GM18508 (cell line): ENCODE data around the gene MRPS2.

Experiments used
- ATAC-seq: cut with Tn5 transposase; IDR thresholded peaks from one replicate; pipeline ENCODE4 v1.9.1; 2021; ENCODE audit warnings: moderate number of reproducible peaks; ENCODE audit not compliant: insufficient read depth, unreplicated experiment

Gene MRPS2

DNA sequence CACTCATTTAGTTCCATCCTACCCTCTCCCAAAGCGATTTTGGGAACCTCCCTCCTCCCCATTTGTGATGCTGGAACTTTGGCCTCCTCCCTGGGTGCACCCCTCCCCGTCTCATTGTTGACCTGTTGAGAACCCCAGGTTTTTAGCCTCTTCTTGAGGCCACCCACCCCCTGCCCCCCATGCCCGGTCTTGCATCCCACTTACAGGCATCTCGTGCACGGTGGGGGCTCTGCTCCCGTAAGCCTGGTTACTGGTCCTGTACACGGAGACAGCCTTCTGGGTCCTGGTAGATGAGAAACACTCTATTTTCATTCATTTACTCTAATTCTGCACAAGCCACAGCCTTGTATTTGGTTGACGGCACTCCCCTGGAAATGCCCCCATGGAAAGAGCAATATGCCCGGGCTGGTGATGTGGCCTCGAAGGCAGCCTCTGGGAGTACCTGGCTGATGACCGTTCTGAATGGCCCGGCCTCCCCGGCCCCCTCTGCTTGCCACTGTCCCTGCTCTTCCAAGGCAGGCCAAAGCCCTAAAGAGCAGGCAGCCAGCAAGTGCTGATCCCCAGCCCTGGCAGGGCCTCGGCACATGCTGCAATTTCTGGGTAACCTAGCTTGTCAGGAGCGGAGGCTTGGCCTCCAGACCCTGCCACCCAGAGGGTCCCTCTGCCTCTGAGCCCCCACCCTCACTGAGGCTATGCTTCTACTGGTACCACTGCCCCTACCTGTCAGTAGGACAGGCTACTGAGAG lies 1.9 kb upstream of the MRPS2 start:
- no peak for ATAC-seq

DNA sequence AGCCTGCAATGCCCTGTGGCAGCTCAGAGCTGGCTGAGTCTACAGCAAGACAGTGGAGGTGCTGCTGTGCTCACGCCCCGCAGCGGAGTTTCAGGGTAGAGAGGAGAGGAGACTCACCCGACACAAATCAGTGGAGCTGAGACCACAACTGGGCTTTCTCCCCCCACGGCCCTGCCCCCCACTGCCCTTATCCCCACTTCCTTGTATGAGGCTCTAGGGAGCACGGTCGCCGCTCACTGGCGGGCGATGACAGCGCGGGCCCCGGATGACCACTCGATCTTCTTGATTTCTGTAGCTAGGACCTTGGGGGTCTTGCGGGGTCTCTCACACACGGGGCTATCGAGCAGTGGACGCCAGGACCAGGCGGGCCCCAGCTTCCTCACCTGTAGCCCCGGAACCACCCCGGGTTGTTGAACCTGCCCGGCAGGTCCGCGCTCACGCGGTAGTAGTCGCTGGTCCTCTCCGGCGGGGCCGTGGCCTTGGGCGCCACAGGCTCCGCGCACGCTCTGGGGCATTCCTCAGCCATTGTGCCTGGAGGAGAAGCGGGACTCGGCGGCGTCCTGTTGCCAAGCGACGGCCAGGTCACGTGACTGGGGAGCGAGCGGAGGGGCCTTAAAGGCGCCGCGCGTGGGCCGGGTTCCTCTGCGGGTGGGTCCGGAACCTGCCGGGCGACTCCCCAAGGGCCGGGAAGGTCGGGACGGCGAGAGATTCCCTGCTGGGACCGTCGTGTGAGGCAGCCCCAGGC lies 984 bp upstream of the MRPS2 start:
- ATAC-seq = no peak

DNA sequence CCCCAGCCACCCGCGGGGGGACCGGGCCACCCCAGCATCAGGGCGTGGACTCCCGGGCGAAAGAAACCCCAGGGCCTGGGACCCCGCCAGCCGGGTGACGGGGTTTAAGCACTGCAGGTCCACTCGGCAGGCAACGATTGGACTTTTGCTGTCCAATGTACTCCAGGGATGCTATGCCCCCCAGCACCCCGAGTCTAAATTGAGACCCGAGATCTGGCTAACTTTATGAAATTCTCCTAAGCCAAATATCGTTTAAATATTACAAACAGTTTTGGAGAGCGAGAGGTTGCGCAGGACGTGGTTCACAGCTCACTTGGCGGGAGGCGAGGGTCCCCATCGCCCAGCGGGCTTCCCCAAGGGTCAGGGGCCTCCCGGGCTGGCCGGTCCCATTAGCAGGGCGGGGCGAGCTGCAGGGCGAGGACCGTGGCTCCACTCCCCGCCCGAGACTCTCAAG lies 384 bp upstream of the MRPS2 start:
- ATAC-seq = no peak

DNA sequence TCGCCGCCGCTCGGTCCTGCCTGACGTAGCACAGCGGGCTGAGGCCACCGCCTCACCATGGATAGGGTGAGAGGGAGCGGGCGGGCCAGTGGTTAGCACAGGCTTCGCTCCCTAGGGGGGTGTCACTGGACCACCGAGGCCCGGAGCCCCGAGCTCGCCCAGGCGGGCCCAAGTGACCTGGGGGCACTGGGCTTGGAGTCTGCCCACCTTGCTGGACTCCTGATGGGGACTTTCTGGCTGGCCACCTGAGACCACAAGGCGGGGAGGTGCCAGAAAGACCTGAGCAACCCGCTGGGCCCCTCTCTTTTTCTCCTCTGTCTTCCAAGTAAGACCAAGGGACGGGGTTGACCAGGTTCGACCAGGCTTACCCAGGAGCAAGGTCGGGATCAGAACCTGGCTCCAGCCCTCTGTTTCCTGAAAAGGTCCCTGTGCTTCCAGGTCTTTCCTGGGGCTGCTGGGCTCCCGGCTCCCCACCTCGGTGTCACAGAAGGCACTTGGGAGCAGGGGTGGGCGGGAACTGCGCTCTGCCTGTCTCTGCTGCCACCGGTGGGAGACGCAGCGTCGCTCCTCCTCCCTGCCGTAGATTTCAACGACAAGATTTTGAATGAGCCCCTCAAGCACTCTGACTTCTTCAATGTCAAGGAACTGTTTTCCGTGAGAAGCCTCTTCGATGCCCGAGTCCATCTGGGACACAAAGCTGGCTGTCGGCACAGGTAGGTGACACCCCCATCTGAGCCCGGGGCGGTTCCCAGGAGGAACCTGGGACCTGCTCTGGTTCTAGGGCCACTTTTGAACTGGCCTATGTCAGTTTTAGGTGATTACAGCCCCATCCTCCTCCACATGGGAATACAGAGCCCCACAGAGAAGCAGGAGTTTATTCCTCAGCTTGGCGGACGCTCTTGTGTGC lies 1.0 kb downstream of the MRPS2 start:
- ATAC-seq = no peak

DNA sequence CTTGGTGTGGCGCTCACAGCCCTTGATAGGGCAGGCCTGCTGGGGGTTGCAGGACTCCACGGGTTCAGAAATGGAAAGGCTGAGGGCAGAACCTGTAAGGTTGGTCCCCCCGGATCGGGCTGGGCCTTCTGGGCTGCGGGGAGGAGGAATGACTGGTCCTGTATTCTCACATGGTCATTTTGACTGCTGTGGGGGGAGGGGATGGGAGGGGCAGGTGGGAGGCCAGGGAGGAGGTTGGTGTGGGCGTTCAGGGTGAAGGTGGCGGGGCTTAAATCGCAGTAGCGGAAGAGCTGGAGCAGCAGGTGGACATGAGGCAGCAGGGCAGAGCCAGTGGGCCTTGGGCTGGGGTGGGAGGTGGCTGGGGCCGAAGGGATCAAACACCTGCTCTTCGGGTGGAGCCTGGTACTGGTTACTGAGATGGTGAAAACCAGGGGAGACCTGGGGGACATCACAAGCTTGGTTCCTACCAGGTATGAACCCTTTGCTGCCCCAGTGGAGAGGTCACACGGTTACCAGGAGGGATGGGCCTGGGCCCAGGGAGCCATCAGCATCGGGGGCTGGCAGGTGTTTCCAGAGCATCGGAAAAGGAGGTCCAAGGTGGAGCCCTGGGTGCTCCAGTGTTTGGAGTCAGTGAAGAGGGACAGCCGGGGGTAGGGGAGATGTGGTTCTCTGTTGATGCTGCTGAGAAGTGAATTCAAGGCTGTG lies 1.8 kb downstream of the MRPS2 start:
- no peak for ATAC-seq

DNA sequence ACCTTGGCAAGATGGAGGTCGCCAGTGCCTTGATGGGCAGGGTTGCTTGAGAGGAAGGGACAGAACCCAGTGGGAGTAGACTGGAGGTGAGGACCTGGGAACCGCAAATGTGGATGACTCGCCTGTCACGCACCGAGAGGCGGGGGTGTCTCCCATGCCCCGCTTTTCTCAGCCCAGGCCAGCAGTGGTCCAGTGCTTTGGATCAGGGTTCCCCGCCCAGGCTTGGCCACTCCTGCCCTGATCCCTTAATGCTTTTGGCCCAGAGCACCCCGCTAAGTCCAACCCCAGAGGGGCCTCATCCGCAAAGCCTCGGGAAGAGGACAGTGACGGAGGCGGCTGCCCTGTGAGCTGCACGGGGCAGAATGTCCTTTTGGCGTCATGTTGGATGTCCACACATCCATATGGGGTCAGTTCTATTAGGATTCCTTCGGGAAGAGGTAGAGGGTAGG lies 2.4 kb downstream of the MRPS2 start:
- no peak for ATAC-seq

DNA sequence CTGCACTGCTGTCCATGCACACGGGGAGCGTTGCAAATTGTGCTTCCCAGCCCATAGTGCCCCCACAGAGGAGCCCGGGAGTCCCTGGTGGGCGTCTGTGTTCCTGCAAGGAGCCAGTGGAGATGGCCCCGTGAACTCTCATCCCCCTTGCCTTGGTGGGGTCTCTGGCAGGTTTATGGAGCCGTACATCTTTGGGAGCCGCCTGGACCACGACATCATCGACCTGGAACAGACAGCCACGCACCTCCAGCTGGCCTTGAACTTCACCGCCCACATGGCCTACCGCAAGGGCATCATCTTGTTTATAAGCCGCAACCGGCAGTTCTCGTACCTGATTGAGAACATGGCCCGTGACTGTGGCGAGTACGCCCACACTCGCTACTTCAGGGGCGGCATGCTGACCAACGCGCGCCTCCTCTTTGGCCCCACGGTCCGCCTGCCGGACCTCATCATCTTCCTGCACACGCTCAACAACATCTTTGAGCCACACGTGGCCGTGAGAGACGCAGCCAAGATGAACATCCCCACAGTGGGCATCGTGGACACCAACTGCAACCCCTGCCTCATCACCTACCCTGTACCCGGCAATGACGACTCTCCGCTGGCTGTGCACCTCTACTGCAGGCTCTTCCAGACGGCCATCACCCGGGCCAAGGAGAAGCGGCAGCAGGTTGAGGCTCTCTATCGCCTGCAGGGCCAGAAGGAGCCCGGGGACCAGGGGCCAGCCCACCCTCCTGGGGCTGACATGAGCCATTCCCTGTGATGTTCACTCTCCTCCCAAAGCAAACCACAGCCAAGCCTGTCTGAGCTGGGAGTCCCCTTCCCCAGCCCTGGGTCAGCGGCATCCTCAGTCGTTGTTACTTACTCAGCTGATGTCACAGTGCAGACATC lies 3.1 kb downstream of the MRPS2 start:
- ATAC-seq = no peak

DNA sequence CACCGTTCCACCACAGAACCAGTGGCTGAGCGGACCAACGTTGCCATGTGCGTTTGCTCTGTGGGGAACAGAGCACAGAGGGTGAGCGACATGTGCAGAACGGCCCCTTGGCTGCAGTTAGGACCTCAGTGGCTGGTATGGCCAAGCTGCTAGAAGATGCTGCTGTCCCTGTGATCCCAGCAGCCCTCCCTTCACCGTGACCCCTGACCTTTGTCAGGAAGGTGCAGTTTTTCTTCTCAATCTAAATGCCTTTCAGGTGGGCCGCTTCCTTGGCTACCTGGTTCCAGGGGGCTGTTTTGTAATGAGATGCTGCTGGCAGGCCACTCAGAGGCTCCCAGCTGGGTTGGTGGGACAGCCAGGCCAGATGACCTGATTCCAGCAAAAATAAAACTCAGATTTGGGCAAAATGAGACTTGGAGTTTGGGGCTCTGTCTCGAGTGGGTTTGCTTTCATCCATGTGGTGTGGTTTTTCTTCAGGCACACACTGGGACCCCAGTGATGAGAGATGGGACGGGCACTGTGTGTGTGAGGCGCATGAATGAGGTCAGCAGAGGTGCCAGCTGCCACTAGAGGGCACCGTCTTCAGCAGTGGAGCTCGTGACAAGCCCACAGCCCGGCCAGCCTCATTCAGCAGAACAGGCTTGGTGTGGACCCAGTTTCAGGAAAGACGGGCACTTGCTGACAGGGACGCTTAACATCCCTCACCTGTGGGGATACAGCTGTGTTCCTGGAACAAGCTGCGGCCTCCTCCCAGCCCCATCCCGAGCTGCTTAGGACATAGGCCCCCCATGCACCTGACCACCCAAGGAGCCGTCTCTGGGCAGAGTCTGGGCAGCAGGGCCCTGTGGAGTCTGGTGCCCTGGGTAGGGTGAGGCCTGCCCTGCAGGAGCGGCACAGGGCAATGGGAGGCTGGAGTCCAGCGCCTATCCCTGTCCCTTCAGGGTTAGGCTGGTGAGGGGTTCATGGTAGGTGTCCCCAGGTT lies 4.1 kb downstream of the MRPS2 start:
- no peak for ATAC-seq

DNA sequence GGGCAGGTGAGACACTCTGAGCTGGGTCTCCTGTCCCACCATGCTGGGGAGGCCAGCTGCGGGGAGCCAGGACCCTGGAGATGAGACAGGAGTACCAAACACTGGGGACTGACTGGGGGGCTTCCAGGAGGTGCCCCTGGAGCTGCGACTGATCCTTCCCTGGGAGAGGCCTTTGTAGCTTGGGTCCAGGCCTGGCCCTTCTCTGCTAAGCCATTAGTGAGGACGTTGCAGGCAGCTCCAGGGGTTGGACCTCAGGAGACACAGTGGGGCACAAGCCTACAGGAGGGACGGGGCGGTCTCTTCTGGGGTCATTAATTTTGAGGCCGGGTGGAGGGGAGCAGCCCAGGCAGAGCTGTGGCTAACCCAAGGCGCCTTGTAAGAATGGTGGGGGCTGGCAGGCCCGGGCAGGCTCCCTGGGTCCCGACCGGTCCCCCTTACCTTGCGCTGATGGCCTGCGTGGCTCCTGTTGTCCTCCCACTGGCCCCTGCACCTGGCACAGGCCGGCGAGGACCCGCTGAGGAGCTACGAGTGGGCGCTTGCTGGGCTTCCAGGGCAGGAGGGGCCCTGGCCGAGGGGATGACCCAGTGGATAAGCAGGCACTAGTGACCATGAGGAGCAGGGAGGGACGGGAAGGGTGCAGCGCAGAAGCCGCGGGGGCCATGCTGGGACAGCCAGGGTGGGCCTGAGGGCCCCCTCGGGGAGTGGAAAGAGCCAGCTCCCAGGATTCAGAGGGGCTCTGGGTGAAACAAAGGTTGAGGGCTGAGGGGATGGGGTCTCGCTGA lies 5.1 kb downstream of the MRPS2 start:
- no peak for ATAC-seq

DNA sequence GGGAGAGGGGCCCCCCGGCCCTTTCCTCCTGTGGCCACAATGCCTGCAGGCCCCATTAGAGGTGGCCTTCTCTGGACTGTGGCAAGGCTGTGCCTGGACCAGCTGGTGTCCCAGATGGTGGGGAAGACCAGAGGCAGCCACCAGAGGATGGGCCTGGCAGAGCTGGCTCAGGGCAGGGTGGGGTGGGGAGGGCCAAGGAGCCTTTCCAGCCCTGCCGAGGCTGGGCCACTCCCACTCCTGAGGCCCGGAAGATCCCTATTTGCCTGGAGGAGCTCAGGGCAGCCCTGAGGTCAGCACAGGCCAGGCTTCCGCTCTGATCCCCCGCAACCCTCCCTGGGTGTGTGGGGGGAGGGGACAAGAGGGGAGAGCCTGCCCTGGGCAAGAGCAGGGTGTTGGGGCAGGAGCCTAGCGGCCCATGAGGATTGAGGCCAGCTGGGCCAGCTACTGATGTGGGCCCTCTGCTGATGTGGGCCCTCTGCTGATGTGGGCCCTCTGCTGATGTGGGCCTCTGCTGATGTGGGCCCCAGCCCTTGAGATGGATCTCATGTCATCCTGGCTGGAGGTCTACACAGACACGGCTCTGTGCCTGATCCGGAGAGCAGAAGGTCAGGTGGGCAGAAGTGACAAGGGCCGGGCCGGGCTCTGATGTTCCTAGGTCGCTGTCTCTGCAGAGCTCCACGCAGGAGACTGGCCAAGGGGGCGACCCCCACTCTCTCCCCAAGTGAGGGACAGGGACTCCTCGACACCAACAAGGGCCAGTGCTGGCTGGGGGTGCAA lies 6.0 kb downstream of the MRPS2 start:
- ATAC-seq = no peak

DNA sequence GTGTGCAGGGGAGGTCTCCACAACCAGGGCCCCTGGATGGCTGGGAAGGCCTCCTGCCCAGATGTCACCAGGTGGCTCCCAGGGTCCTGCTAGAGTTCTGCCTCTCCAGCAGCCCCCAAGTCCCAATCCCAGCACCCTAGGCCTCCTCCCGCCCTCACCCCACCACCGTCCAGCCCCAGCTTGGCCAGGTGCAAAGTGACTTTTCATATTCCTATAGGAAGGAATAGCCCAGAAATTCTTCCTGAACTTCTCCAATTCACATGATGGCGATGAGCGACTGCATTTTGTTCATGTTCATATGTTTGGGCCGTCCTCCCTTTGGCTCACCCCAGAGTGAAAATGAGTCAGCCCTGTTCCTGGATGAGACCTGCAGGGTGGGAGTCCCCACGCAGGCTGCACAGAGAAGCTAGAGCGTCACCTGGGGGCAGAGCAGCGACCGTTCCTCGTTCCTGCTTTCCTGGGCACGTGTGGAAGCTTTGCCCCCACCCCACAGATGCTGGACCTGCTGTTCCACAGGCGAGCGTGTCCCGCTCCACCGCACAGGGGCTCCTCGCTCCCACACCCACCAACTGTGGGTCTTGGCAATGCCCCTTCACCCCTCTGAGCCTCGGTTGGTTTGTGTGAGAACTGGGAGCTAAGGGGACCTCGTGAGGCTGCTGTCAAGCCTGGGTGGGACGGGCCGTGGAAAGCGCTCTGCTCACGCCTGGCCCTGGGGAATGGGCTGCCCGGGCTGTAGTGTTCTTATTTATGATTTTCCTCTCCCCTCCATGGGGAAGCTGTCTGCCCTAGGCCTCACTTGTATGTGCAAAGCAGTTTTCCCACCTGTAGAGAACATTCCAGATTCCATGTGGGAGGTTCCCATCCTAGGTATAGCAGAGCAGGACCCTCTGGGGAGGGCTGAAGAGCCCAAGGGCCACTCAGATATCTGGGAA lies 6.9 kb downstream of the MRPS2 start:
- ATAC-seq = no peak

DNA sequence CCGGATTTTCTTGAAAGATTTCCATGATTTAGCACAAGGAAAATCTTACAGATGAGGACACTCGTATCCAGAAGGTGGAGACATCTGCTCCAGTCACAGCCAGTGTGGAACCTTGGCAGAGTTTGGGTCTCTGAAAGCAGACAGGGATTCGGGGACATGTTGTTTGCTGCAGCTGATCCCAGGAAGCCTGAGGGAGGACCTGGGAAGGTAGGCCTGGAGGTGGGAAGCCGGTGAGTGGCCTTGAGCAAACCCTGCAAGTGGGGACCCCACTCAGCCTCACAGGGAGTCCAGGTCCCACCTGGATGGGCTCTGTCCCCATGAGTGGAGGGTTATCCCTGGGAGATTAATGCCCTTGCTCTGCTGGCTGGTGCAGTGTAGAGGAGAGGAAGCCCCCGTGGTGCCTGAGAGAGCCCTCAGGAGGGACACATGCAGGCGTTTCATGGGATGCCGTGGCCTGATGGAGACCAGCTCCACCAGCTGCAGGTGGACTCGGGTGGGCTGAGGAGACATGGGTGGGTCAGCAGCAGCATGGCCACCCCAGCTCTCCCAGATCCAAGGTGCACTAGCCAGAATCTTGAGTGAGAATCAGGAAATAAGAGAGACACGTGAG lies 7.8 kb downstream of the MRPS2 start:
- ATAC-seq = no peak

DNA sequence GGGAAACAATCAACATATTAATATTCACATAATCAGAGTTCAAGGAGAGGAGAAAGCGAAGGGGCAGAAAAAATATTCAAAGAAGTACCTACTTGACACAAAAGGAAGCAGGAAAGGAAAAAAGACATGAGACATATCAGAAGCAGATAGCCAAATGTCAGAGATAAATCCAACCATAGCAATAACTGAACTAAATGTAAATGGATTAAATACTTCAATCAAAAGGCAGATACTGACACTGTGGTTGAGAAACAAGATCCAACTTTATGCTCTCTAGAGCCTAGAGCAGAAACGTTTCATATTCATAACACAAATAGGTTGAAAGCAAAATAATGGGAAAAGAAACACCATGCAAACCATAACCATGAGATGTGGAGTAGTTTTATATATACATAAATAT lies 9.0 kb downstream of the MRPS2 start:
- no peak for ATAC-seq

DNA sequence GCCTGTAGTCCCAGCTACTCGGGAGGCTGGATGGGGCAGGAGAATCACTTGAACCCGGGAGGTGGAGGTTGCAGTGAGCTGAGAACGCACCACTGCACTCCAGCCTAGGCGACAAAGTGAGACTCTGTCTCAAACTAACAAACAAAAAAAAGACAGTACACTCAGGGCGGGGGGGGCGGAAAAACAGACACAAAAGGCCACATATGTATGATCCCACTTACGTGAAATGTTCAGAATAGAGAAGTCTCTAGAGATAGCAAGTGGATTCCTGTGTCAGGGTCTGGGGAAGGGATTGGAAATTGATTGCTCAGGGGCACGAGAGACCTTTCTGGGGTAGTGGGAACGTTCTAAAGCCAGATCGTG lies 11.7 kb downstream of the MRPS2 start:
- ATAC-seq = no peak

DNA sequence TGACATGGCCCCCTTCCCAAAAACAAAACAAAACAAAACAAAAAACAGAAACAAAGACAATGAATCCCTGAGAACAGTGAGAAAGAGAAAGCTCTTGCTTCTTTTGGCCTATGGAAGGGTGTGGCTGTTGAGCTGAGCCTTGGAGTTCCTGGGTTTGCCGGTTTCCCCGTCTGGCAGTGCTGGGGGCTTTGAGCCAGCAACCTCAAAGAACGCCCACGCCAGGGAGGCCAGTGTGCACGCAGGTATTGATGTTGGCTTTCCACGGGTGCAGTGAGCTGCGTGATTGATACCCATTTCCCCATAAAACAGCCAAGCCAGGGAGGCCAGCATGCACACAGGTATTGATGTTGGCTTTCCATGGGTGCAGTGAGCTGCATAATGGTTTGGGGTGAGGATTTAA lies 12.4 kb downstream of the MRPS2 start:
- ATAC-seq = no peak
